Naive B cell (primary cell): ENCODE data around the gene HOXB2. TPM values are rescaled to one million over a fixed set of nuclear protein-coding genes. Genes with fewer than 3 reads are reported as not detected.
A peak's percentile ranks its signal among the peaks of the same experiment; 100 is the strongest.

Source experiments
- ATAC-seq, 2 donors: fragments of 150-1000 bp; cut with Tn5 transposase; 2 replicates each; pipeline ENCODE4 v1.10.0; 2021; ENCODE audit warnings: low read depth in 2 of 2, mild to moderate bottlenecking in 2 of 2, moderate library complexity in 2 of 2
- DNase-seq: peaks from one replicate; pipeline ENCODE4 v3.0.0; 2022
- H3K27ac Mint-ChIP-seq, 6 donors: one replicate each; pipeline ENCODE4 v1.8.0; 2020 to 2022; ENCODE audit warnings: mild to moderate bottlenecking in 6 of 6, mixed read lengths in 6 of 6, moderate library complexity in 5 of 6, inconsistent platforms in 2 of 6
- H3K27me3 Mint-ChIP-seq, 3 donors: one replicate each; pipeline ENCODE4 v1.8.0; 2021 to 2022; ENCODE audit warnings: mixed read lengths in 3 of 3, mild to moderate bottlenecking in 1 of 3
- H3K36me3 Mint-ChIP-seq, 2 donors: one replicate each; pipeline ENCODE4 v1.8.0; 2020 to 2022; ENCODE audit warnings: mixed read lengths in 2 of 2, inconsistent platforms in 1 of 2, mild to moderate bottlenecking in 1 of 2
- H3K4me1 Mint-ChIP-seq, 3 donors: one replicate each; pipeline ENCODE4 v1.8.0; 2020 to 2022; ENCODE audit warnings: mixed read lengths in 3 of 3, inconsistent platforms in 1 of 3, mild to moderate bottlenecking in 1 of 3, moderate library complexity in 1 of 3
- H3K4me3 Mint-ChIP-seq, 8 donors: one replicate each; pipeline ENCODE4 v1.8.0; 2020 to 2022; ENCODE audit warnings: mild to moderate bottlenecking in 8 of 8, mixed read lengths in 8 of 8, moderate library complexity in 8 of 8, inconsistent platforms in 2 of 8
- H3K9me3 Mint-ChIP-seq, 7 donors: one replicate each; pipeline ENCODE4 v1.8.0; 2020 to 2022; ENCODE audit warnings: mixed read lengths in 7 of 7, mild to moderate bottlenecking in 5 of 7, inconsistent platforms in 2 of 7, moderate library complexity in 1 of 7
- polyA plus RNA-seq, 6 donors: library from polyadenylated mRNA; unstranded; fragments of 300-500 nt; fragmentation: Illumina TruSeq; gene quantifications; one replicate each; pipeline ENCODE4 v1.2.3, GENCODE V29; 2021; ENCODE audit warnings: low read depth in 6 of 6

The HOXB2 gene
- polyA plus RNA-seq, 6 donors from 2014 or later = 2.3 to 9.3 (median 5.5) TPM

DNA sequence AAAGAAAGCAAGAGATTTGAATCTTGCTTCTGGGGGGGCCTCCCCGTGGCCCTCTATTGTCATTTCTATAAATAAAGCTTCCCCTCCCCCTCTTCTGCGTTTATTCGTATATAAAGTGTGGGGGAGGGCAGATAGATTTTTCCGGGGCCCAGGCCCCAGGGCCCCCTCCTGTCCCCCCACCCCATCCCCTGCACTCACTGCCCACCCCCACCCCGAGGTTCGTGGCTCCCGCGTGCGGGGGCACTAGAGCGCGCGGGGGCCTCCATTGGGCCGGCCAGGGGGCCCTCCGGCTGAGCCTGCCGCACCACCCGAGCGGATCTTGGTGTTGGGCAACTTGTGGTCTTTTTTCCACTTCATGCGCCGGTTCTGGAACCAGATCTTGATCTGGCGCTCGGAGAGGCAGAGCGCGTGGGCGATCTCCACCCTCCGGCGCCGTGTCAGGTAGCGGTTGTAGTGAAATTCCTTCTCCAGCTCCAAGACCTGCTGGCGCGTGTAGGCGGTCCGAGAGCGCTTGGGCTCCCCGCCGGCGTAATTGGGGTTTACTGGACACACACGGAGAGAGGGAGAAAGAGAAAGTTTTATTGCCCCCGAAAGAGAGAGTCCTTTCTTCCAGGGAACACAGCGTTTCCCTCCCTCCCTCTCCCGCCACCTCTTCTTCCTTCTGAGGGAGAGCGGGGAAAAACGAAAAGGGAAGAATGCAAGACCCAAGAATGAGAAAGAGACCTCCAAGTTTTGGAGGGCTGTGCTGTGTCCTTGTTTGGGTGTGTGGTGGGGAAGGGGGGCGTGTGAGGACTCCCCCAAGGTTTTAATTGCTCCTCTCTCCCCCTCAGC is 31.8 kb upstream of the HOXB2 start:
- peaks cover 0 to 8% of the 10 kb centered on the region in 2 donors for H3K36me3 Mint-ChIP-seq
- H3K4me1 Mint-ChIP-seq = peaks cover 35 to 52% (median 48%) of the 10 kb centered on the region in 3 donors
- H3K27me3 Mint-ChIP-seq = peaks cover 53 to 86% (median 77%) of the 10 kb centered on the region in 3 donors
- H3K9me3 Mint-ChIP-seq = peaks cover 0 to 5% (median 0%) of the 10 kb centered on the region in 7 donors
- H3K4me3 Mint-ChIP-seq = peak overlapping the region; percentile 69 to 91 (median 86)
- peak overlapping the region in 4 of 6 donors; percentile 42 to 89 (median 50) for H3K27ac Mint-ChIP-seq
- no peak for ATAC-seq
- DNase-seq = no peak

- Mint-ChIP-seq H3K4me3 (peak overlapping the region in 7 of 8 donors; percentile 29 to 87 (median 68)), H3K36me3 (peaks cover 0 to 8% of the 10 kb centered on the region in 2 donors), H3K9me3 (peaks cover 0 to 5% (median 0%) of the 10 kb centered on the region in 7 donors), H3K4me1 (peaks cover 35 to 46% (median 40%) of the 10 kb centered on the region in 3 donors), H3K27ac (peak overlapping the region in 3 of 6 donors; percentile 44 to 62 (median 57)), H3K27me3 (peaks cover 50 to 81% (median 77%) of the 10 kb centered on the region in 3 donors)
- no peak for DNase-seq
- ATAC-seq = peak; percentile 40 to 41
These were observed 31.0 kb upstream of the HOXB2 start for GRCh38 chr17:48575673-48576478.

- no peak for DNase-seq
- ATAC-seq = no peak
- Mint-ChIP-seq H3K4me1 (peaks cover 28 to 39% (median 35%) of the 10 kb centered on the region in 3 donors), H3K4me3 (peak overlapping the region in 1 of 8 donors; percentile 54), H3K36me3 (peaks cover 0 to 8% of the 10 kb centered on the region in 2 donors), H3K27ac (no peak overlapping the region), H3K27me3 (peaks cover 43 to 73% (median 69%) of the 10 kb centered on the region in 3 donors), H3K9me3 (peaks cover 0 to 5% (median 0%) of the 10 kb centered on the region in 7 donors)
These were observed 30.2 kb upstream of the HOXB2 start for GRCh38 chr17:48575066-48575582.

DNA sequence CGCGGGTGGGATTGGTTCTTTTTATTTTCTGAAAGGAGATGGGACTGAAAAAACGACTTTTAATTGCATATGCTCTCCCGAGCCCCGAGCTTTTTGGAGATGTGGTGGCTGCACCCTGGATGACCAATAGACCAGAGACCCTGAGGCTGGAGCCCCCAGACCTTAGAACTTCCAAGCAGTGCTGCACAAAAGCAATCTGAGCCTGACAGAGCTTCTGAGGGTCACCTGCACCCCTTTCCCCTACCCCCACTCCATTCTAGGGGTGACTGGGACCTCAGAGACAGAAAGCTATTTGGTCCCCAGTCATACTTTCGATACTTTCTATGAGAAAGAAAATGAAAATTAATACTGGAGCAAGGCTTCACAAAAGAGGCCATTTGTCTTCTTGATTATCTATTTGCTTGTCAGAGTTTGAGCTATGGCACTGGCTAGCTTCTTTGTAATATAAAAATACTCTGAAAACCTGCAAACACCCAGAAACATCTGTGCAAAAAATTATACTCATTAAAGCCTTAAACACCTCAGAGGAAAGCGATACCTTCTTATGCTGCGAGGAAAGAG is 29.7 kb upstream of the HOXB2 start:
- Mint-ChIP-seq H3K36me3 (peaks cover 0 to 8% of the 10 kb centered on the region in 2 donors), H3K4me3 (peak overlapping the region in 2 of 8 donors; percentile 3 to 59), H3K9me3 (peaks cover 0 to 5% (median 0%) of the 10 kb centered on the region in 7 donors), H3K27me3 (peaks cover 38 to 68% (median 64%) of the 10 kb centered on the region in 3 donors), H3K4me1 (peaks cover 23 to 35% (median 30%) of the 10 kb centered on the region in 3 donors), H3K27ac (no peak overlapping the region)
- DNase-seq (no peak), ATAC-seq (no peak)

- Mint-ChIP-seq H3K4me3 (no peak overlapping the region), H3K4me1 (peaks cover 12 to 26% (median 22%) of the 10 kb centered on the region in 3 donors), H3K27me3 (peaks cover 24 to 52% (median 44%) of the 10 kb centered on the region in 3 donors), H3K36me3 (no peaks in the 10 kb centered on the region), H3K27ac (no peak overlapping the region), H3K9me3 (no peaks in the 10 kb centered on the region)
- ATAC-seq (no peak), DNase-seq (no peak)
These were observed 27.0 kb upstream of the HOXB2 start for GRCh38 chr17:48571826-48572417.

DNA sequence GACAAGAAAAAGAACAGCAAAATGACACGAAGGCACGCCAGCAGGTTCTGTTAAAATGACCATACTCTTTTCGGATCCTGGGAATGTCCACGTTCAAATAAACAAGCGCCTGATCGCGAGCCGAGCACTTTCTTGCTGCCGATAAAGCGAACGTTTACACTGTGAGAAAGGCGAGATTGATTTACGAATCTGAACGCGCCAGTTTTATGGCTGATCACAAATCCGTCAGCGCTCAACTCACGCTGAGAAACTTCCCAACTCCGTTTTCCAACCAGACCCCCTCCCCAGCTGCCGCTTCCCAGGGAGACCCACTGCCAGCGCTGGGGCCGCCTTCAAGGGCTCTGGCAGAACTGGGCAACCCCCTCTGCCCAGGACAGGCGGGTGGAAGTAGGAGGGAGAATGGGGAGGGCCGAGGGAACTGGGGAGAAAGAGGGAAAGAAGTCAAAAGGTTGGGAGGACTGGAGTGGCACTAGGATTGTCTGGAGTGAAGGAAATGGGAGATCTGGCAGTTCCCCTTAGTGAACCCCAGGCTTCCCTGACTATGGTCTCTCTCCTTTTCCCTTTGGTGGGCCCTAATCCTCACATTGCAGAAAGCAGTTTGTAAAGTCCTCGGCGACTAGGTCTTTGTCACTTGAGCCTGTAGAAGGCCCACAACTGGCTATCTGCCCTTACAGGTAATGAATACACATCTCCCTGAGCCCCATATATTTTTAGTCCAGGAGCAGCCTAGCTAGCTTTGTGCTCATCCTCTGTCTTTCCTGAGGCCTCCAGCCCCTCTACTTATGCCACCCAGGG is 26.3 kb upstream of the HOXB2 start:
- Mint-ChIP-seq H3K36me3 (no peaks in the 10 kb centered on the region), H3K4me3 (no peak overlapping the region), H3K27me3 (peaks cover 24 to 46% (median 41%) of the 10 kb centered on the region in 3 donors), H3K27ac (no peak overlapping the region), H3K4me1 (peaks cover 9 to 23% (median 18%) of the 10 kb centered on the region in 3 donors), H3K9me3 (no peaks in the 10 kb centered on the region)
- no peak for ATAC-seq
- DNase-seq = no peak

DNA sequence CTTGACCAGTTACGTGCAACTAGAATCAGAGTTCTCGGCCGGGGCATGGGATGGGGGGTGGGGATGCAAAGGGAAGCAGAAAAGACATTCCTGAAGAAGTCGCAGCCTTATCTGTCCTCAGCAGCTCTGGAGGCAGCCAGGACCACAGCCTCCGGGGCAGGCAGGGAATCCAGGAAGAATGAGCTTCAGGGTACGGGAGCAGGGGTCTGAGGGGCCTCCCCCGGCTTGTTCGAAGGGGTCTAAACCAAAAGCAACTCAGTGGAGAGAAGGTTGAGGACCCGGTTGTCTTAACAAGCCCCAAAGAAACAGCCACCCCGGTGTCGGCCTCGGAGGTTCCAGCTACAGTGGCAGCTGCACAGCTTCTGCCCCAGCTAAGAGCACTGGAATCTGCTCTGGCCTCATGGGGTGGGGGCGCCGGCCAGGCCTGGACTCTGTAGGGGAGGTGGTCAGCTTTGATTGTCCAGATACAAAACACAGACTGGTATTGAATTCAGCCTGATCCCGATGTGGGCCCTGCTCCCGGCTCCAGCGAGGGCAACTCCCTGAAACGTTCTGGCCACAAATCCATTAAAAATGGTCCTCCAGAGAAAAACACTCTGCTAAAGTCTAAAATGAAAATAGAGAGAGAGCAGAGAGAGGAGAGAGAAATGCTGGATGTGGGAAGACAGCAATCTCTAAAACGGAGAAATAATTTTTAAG is 25.6 kb upstream of the HOXB2 start:
- DNase-seq (no peak), ATAC-seq (no peak)
- Mint-ChIP-seq H3K4me3 (no peak overlapping the region), H3K9me3 (no peaks in the 10 kb centered on the region), H3K36me3 (no peaks in the 10 kb centered on the region), H3K27me3 (peaks cover 24 to 40% (median 35%) of the 10 kb centered on the region in 3 donors), H3K27ac (no peak overlapping the region), H3K4me1 (peaks cover 4 to 17% (median 11%) of the 10 kb centered on the region in 3 donors)

DNA sequence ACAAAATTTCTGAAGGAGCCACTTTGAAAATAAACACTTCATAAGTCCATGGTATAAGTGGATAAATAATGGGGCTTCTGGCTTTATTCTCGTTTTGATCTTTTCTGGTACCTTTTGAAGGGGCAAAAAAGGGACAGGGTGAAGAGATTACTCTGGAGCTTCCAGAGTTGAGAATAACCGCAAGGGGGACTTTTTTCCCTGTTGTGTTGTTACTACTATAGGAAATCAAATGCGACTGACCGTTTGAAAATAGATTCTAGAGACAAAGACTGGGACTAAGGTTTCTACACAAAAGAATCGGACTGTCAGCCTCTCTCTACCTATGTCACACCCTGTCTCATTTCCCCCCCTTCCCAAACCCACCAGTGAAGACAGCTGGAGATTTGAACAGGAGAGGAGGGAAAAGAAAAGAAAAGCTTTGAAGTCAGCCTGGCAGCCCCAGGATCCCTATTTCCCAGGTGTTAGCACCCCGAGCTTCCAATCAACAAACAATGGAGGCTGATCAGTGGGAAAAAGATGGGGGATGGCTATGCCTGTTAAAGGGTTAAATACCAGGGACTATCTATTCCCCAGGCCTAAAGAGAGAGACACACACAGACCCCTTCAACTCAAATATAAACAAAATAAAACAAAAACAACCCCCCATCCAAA is 24.9 kb upstream of the HOXB2 start:
- ATAC-seq (no peak), DNase-seq (no peak)
- H3K9me3 Mint-ChIP-seq = no peaks in the 10 kb centered on the region
- peaks cover 24 to 33% (median 33%) of the 10 kb centered on the region in 3 donors for H3K27me3 Mint-ChIP-seq
- peaks cover 4 to 17% (median 11%) of the 10 kb centered on the region in 3 donors for H3K4me1 Mint-ChIP-seq
- no peak overlapping the region for H3K4me3 Mint-ChIP-seq
- H3K36me3 Mint-ChIP-seq = no peaks in the 10 kb centered on the region
- H3K27ac Mint-ChIP-seq = no peak overlapping the region

DNA sequence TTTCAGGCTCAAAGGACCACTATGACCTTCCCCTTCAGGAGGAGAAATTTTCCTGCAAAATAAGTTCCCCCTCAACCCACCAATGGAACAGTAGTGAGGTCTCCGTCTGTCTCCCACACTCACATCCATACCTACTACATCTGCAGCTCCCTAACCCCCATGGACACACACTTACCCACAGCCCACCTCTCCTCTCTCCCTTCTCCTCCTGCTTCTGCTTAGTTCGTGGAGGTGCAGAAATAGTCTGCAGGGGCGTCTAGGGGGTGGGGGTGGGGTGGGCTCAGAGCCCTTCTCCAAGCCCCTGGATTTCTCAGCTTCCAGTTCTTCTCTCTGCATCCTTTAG is 24.3 kb upstream of the HOXB2 start:
- H3K27me3 Mint-ChIP-seq = peaks cover 21 to 29% (median 28%) of the 10 kb centered on the region in 3 donors
- ATAC-seq = no peak
- no peak for DNase-seq
- H3K4me3 Mint-ChIP-seq = no peak overlapping the region
- no peaks in the 10 kb centered on the region for H3K36me3 Mint-ChIP-seq
- peaks cover 4 to 17% (median 11%) of the 10 kb centered on the region in 3 donors for H3K4me1 Mint-ChIP-seq
- H3K9me3 Mint-ChIP-seq = no peaks in the 10 kb centered on the region
- H3K27ac Mint-ChIP-seq = no peak overlapping the region

- peaks cover 4 to 17% (median 11%) of the 10 kb centered on the region in 3 donors for H3K4me1 Mint-ChIP-seq
- H3K27ac Mint-ChIP-seq = peak overlapping the region in 1 of 6 donors; percentile 4
- no peak for ATAC-seq
These were observed 23.8 kb upstream of the HOXB2 start for GRCh38 chr17:48568499-48569239.

More at GRCh38 chr17:48568499-48569239, 23.8 kb upstream of the HOXB2 start:
- Mint-ChIP-seq H3K9me3 (no peaks in the 10 kb centered on the region), H3K27me3 (peaks cover 19 to 26% (median 26%) of the 10 kb centered on the region in 3 donors), H3K36me3 (no peaks in the 10 kb centered on the region), H3K4me3 (peak overlapping the region in 4 of 8 donors; percentile 36 to 68 (median 46))
- no peak for DNase-seq
